ENCODE data around the gene KRT78. TPM values are rescaled to one million over a fixed set of nuclear protein-coding genes. Genes with fewer than 3 reads are reported as not detected.

The KRT78 gene
- total RNA-seq, 1 donor from 2014 or later = not detected

DNA sequence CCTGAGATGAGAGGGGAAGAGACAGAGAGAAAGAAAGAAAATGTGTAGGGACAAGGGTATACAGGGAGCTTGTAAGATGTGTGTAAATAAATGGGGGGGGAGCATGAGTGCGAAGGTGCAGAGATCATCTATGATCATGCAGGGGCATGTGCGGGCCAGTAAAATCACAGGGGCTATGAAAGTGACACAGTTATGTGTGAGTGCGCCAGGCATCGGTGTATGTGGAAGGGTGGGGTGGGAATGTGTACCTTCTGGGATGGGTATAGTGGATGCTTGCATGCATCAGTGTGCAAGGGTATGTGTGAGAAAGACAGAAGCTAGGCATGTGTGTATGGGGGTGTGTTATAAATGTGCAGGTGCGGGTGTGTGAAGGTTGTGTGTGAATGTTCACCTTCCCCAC lies 18.4 kb upstream of the KRT78 start:
- no peak overlapping the region for H3K4me3 Mint-ChIP-seq (ENCODE audit: low read depth)
- no peaks in the 10 kb centered on the region for H3K9me3 Mint-ChIP-seq (ENCODE audit: low read depth)
- TF ChIP-seq, protein P1, sequence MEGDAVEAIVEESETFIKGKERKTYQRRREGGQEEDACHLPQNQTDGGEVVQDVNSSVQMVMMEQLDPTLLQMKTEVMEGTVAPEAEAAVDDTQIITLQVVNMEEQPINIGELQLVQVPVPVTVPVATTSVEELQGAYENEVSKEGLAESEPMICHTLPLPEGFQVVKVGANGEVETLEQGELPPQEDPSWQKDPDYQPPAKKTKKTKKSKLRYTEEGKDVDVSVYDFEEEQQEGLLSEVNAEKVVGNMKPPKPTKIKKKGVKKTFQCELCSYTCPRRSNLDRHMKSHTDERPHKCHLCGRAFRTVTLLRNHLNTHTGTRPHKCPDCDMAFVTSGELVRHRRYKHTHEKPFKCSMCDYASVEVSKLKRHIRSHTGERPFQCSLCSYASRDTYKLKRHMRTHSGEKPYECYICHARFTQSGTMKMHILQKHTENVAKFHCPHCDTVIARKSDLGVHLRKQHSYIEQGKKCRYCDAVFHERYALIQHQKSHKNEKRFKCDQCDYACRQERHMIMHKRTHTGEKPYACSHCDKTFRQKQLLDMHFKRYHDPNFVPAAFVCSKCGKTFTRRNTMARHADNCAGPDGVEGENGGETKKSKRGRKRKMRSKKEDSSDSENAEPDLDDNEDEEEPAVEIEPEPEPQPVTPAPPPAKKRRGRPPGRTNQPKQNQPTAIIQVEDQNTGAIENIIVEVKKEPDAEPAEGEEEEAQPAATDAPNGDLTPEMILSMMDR (IDR thresholded peaks at IDR 0.05; ENCODE audit: unreplicated experiment) = no peak
- no peaks in the 10 kb centered on the region for H3K36me3 Mint-ChIP-seq (ENCODE audit: insufficient read depth)
- H3K27ac Mint-ChIP-seq = no peak overlapping the region
- no peak for DNase-seq (ENCODE audit: low spot score, unreplicated experiment)
- peaks cover 18% of the 10 kb centered on the region for H3K27me3 Mint-ChIP-seq
- H3K4me1 Mint-ChIP-seq (ENCODE audit: low read depth) = no peaks in the 10 kb centered on the region

DNA sequence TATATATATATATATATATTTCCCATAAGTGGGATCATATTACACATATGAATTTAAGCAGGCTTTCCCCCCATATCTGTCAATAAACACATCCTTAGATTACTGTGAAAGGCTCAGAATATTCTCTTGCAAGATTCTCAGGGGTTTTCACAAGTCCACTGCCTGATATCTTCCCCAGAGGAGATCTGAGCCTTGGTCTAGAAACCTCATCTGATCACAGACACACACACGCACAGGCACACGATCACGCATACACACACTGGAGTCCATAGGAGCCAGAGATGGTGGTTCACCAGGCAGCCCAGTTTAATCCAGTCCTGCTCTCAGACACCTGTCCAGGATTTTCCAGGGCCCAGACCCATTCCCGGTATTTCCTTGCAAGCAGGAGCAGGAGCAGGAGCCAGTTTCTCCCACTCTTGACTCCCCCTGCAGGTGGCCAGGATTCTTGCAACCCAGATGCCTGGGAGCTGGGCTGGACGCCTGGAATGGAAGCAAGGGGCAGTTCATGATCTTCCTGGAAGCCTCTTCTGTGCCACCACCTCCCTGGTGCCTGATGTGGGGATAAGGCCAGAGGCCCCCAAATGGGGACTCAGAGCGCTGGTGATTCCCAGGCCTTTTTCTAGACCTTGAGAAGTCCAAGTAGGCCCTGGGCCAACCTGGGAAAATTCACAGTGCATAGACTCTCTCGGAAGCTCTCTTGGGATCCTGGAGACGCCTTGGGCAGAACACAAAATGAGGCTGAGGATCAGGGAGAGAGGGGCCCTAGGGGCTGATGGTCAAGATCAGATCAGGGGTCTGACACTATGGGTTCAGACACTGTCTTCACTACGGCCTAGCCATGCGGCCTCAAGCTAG lies 16.5 kb upstream of the KRT78 start:
- DNase-seq (ENCODE audit: low spot score, unreplicated experiment) = peak; percentile 75
- TF ChIP-seq, protein P1 (IDR thresholded peaks at IDR 0.05; ENCODE audit: unreplicated experiment) = peak; percentile 88
- Mint-ChIP-seq H3K36me3 (ENCODE audit: insufficient read depth) (no peaks in the 10 kb centered on the region), H3K27me3 (peaks cover 8% of the 10 kb centered on the region), H3K9me3 (ENCODE audit: low read depth) (no peaks in the 10 kb centered on the region), H3K4me1 (ENCODE audit: low read depth) (no peaks in the 10 kb centered on the region), H3K4me3 (ENCODE audit: low read depth) (no peak overlapping the region), H3K27ac (no peak overlapping the region)

DNA sequence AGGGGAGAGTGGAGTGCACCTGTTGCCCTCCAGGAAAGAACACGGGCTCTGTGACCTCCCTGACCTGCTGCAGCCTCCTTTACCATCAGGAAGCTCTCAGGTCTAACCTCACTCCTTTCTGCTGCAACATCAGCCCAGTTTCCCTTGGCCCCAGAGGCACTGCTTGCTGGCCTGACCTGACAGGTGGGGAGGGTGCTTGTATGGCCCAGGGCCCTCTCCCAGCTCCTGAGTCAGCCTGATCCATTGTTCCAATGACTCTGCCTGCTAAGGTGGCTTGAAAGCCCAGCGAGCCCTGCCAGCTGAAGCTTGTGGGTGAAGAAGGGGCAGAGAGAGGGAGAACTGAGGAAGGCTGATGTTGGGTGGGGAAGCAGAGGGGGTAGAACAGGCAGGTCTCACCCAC lies 13.2 kb upstream of the KRT78 start:
- Mint-ChIP-seq H3K4me3 (ENCODE audit: low read depth) (no peak overlapping the region), H3K36me3 (ENCODE audit: insufficient read depth) (no peaks in the 10 kb centered on the region), H3K27ac (peak overlapping the region; percentile 50), H3K27me3 (peaks cover 3% of the 10 kb centered on the region), H3K4me1 (ENCODE audit: low read depth) (no peaks in the 10 kb centered on the region), H3K9me3 (ENCODE audit: low read depth) (no peaks in the 10 kb centered on the region)
- TF ChIP-seq, protein P1 (IDR thresholded peaks at IDR 0.05; ENCODE audit: unreplicated experiment) = no peak
- no peak for DNase-seq (ENCODE audit: low spot score, unreplicated experiment)

DNA sequence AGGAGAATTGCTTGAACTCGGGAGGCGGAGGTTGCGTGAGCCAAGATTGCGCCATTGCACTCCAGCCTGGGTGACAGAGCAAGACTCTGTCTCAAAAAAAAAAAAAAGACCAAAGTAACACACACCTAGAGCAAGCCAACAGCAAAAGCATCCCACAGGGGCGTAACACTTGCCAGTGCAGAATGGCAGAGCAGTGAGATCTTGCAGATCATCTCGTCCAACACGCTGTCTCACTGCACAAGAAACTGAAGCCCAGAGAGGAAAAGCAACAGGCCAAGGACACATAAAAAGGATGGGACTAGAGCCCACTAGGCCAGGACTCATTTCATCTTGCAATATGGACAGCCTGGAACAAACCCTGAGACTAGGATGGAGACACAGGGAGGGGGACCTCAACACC lies 12.7 kb upstream of the KRT78 start:
- Mint-ChIP-seq H3K36me3 (ENCODE audit: insufficient read depth) (no peaks in the 10 kb centered on the region), H3K4me1 (ENCODE audit: low read depth) (no peaks in the 10 kb centered on the region), H3K4me3 (ENCODE audit: low read depth) (no peak overlapping the region), H3K9me3 (ENCODE audit: low read depth) (no peaks in the 10 kb centered on the region), H3K27ac (no peak overlapping the region), H3K27me3 (peaks cover 5% of the 10 kb centered on the region)
- no peak for DNase-seq (ENCODE audit: low spot score, unreplicated experiment)
- TF ChIP-seq, protein P1 (IDR thresholded peaks at IDR 0.05; ENCODE audit: unreplicated experiment) = no peak

DNA sequence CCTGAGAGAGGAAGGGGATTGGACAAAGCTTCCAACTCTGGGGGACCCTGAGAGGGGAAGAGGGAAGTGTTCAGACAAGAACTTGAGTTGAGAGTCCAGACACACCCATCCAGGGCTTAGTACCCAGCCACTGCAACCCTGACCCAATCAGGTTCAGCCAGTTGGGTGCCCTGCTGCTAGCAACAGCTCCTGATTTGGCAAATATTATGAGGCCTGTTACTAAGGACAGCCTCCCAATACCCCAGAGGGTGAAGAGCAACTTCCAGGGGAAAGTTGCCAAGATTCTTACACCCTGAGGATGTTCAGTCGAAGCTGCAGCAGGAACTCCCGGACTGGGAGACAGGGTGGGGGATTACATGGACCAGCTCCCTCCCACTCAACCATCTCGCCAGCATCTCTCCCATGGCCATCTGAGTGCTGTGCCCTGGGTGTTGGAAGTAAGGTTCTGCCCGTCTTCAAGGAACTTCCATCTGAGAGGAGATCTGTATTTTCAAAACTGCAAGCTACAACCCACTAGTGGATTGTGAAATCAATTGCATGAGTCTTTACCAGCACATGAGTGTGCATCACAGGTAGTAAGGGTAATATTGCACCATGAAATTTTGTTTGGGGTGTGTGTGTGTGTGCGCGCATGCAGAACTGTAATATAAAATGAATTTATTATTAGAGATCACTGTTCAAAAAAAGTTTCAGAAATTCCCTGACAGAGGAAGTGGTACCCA lies 11.5 kb upstream of the KRT78 start:
- Mint-ChIP-seq H3K4me3 (ENCODE audit: low read depth) (no peak overlapping the region), H3K36me3 (ENCODE audit: insufficient read depth) (no peaks in the 10 kb centered on the region), H3K27ac (peak overlapping the region; percentile 23), H3K9me3 (ENCODE audit: low read depth) (peaks cover 5% of the 10 kb centered on the region), H3K4me1 (ENCODE audit: low read depth) (no peaks in the 10 kb centered on the region), H3K27me3 (peaks cover 5% of the 10 kb centered on the region)
- TF ChIP-seq, protein P1 (IDR thresholded peaks at IDR 0.05; ENCODE audit: unreplicated experiment) = no peak
- DNase-seq (ENCODE audit: low spot score, unreplicated experiment) = no peak
